Stimulated activated CD4-positive, alpha-beta T cell treated with anti-CD3 and anti-CD28 coated beads, TNF-alpha, amount 100 ng/mL, for 1 hour (primary cell): Measurements from ENCODE around the gene ZNF280A.
A peak's percentile ranks its signal among the peaks of the same experiment; 100 is the strongest.
"Not testable (repeated sequence)": the region's sequence is repeated elsewhere in the genome, so short reads cannot be mapped to it uniquely, and the experiment has no call there.

Source experiments
- DNase-seq, 3 donors: peaks; one replicate each; pipeline ENCODE4 v3.0.0-alpha.2; 2020; ENCODE audit warnings: low read depth in 3 of 3, low spot score in 1 of 3

ZNF280A gene

GRCh38 chr22:22514431-22514830 is 5.6 kb downstream of the ZNF280A start:
- not testable (repeated sequence) for DNase-seq

GRCh38 chr22:22513619-22514018 is 6.5 kb downstream of the ZNF280A start:
- no peak for DNase-seq

- no peak for DNase-seq
These were observed 7.1 kb downstream of the ZNF280A start for GRCh38 chr22:22512951-22513350.

GRCh38 chr22:22510833-22511232 is 9.2 kb downstream of the ZNF280A start:
- not testable (repeated sequence) for DNase-seq

GRCh38 chr22:22509912-22510311 is 10.2 kb downstream of the ZNF280A start:
- DNase-seq = not testable (repeated sequence)

GRCh38 chr22:22508274-22509176 is 11.5 kb downstream of the ZNF280A start, which contains the start of gene ZNF280B:
Gene ZNF280B, minus strand, starts transcription at chr22:22508742. Its CDS starts 19,344 bp downstream, at chr22:22489398.
- DNase-seq = peak; percentile 32 to 74 (median 60)

GRCh38 chr22:22507743-22508273 is 12.3 kb downstream of the ZNF280A start:
- DNase-seq = no peak

GRCh38 chr22:22506736-22507135 is 13.3 kb downstream of the ZNF280A start:
- DNase-seq = no peak

GRCh38 chr22:22498267-22498666 is 21.8 kb downstream of the ZNF280A start:
- no peak for DNase-seq

GRCh38 chr22:22491589-22491988 is 28.5 kb downstream of the ZNF280A start:
- not testable (repeated sequence) for DNase-seq

GRCh38 chr22:22488736-22489135 is 31.3 kb downstream of the ZNF280A start:
- DNase-seq = no peak

- no peak for DNase-seq
These were observed 32.0 kb downstream of the ZNF280A start for GRCh38 chr22:22487869-22488597.

- DNase-seq = no peak
These were observed 33.0 kb downstream of the ZNF280A start for GRCh38 chr22:22487059-22487458.

GRCh38 chr22:22486132-22486899 is 33.8 kb downstream of the ZNF280A start:
- DNase-seq = no peak

GRCh38 chr22:22485524-22485923 is 34.5 kb downstream of the ZNF280A start:
- DNase-seq = no peak

GRCh38 chr22:22484023-22484422 is 36.0 kb downstream of the ZNF280A start:
- DNase-seq = no peak

GRCh38 chr22:22480940-22481339 is 39.1 kb downstream of the ZNF280A start:
- no peak for DNase-seq

- DNase-seq = no peak
These were observed 40.0 kb downstream of the ZNF280A start for GRCh38 chr22:22479999-22480532.

- no peak for DNase-seq
These were observed 41.0 kb downstream of the ZNF280A start for GRCh38 chr22:22479116-22479515.

GRCh38 chr22:22478470-22478869 is 41.6 kb downstream of the ZNF280A start:
- DNase-seq = no peak

GRCh38 chr22:22474733-22475132 is 45.3 kb downstream of the ZNF280A start:
- no peak for DNase-seq
